HL-60 (cell line): ENCODE data around the gene EBF3.

ENCODE experiments used
- GABPA ChIP-seq: IDR thresholded peaks from 2 replicates; pipeline ENCODE4 v1.6.1; 2012; ENCODE audit warnings: low read depth
- POLR2AphosphoS5 ChIP-seq: IDR thresholded peaks from 2 replicates; pipeline ENCODE4 v1.6.1; 2012; ENCODE audit warnings: low read depth
- SPI1 ChIP-seq: IDR thresholded peaks from 2 replicates; pipeline ENCODE4 v1.6.1; 2012; ENCODE audit warnings: low read depth, mild to moderate bottlenecking, borderline replicate concordance
- TF ChIP-seq, protein P1 (sequence below): IDR thresholded peaks from one replicate; pipeline ENCODE4 v1.5.1; 2011; ENCODE audit warnings: low read length, control low read depth, inconsistent platforms; ENCODE audit not compliant: insufficient read depth
- TF ChIP-seq, protein P2 (sequence below): IDR thresholded peaks from 2 replicates; pipeline ENCODE4 v1.6.1; 2012; ENCODE audit warnings: low read depth; ENCODE audit not compliant: insufficient replicate concordance

DNA sequence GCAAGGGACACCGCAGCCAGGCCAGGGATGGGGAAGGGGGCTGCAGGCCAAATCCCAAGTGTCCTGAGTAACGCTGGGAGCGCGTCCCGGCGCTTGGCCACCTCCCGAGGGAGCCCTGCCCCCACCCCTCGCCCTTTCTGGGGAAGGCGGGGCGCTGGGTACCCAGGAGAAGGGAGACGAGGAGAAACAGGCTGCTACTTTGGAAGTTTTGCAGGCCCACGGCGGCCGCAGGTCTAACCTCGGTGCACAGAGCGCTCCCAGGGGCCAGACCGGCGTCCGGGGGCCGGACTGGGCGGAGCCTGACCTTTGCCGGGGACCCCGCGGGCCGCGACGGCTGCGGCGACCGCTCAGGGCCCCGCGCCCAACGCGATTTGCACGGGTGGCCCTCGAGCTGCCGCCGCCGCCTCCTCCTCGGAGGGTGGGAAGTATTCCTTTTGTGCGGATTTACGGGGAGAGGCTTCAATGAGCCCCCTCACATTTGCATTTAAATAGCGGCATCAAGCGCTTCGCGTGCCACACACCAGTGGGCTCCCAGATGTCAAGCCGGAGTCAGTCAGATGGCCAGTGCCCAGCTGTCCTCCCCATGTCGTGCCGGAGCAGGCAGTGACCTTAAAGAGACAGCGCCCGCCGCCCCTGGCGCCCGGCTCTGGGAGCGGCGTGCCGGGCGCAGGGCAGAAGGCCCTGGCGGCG, 3.0 kb upstream of the EBF3 start:
- TF ChIP-seq, protein P1, sequence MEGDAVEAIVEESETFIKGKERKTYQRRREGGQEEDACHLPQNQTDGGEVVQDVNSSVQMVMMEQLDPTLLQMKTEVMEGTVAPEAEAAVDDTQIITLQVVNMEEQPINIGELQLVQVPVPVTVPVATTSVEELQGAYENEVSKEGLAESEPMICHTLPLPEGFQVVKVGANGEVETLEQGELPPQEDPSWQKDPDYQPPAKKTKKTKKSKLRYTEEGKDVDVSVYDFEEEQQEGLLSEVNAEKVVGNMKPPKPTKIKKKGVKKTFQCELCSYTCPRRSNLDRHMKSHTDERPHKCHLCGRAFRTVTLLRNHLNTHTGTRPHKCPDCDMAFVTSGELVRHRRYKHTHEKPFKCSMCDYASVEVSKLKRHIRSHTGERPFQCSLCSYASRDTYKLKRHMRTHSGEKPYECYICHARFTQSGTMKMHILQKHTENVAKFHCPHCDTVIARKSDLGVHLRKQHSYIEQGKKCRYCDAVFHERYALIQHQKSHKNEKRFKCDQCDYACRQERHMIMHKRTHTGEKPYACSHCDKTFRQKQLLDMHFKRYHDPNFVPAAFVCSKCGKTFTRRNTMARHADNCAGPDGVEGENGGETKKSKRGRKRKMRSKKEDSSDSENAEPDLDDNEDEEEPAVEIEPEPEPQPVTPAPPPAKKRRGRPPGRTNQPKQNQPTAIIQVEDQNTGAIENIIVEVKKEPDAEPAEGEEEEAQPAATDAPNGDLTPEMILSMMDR: no peak
- TF ChIP-seq, protein P2, sequence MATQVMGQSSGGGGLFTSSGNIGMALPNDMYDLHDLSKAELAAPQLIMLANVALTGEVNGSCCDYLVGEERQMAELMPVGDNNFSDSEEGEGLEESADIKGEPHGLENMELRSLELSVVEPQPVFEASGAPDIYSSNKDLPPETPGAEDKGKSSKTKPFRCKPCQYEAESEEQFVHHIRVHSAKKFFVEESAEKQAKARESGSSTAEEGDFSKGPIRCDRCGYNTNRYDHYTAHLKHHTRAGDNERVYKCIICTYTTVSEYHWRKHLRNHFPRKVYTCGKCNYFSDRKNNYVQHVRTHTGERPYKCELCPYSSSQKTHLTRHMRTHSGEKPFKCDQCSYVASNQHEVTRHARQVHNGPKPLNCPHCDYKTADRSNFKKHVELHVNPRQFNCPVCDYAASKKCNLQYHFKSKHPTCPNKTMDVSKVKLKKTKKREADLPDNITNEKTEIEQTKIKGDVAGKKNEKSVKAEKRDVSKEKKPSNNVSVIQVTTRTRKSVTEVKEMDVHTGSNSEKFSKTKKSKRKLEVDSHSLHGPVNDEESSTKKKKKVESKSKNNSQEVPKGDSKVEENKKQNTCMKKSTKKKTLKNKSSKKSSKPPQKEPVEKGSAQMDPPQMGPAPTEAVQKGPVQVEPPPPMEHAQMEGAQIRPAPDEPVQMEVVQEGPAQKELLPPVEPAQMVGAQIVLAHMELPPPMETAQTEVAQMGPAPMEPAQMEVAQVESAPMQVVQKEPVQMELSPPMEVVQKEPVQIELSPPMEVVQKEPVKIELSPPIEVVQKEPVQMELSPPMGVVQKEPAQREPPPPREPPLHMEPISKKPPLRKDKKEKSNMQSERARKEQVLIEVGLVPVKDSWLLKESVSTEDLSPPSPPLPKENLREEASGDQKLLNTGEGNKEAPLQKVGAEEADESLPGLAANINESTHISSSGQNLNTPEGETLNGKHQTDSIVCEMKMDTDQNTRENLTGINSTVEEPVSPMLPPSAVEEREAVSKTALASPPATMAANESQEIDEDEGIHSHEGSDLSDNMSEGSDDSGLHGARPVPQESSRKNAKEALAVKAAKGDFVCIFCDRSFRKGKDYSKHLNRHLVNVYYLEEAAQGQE: no peak
- TF ChIP-seq GABPA (no peak), POLR2AphosphoS5 (no peak), SPI1 (no peak)
